Right kidney (tissue), 9 donors: Measurements from ENCODE around the gene ZNHIT3.
"Not testable (repeated sequence)": the region's sequence is repeated elsewhere in the genome, so short reads cannot be mapped to it uniquely, and the experiment has no call there.

Source experiments
- DNase-seq: peaks from one replicate; pipeline ENCODE4 v3.0.0-alpha.2; 2016
- long read RNA-seq, 8 donors: transcript quantifications; one replicate each; lab custom pipeline, GENCODE V29; 2026

The ZNHIT3 gene
- long read RNA-seq, donor 1, full-length matches to known transcripts, result 58 of 58 reads
- long read RNA-seq, donor 1, partial matches to known transcripts, result 0 of 58 reads
- long read RNA-seq, donor 1, other reads (novel, unspliced or antisense), result 0 of 58 reads
- long read RNA-seq, donor 2, transcript ZNHIT3-208 (4 exons, 926 nt), result minor isoform, 6 of 37 reads
- long read RNA-seq, donor 2, transcript ZNHIT3-204 (5 exons, 951 nt), result major isoform, 27 of 37 reads
- long read RNA-seq, donor 2, partial matches to known transcripts, result 0 of 37 reads
- long read RNA-seq, donor 2, other reads (novel, unspliced or antisense), result 0 of 37 reads
- long read RNA-seq, donor 3, transcript ZNHIT3-204 (5 exons, 951 nt), result major isoform, 17 of 87 reads
- long read RNA-seq, donor 3, partial matches to known transcripts, result 63 of 87 reads
- long read RNA-seq, donor 3, other reads (novel, unspliced or antisense), result 0 of 87 reads
- long read RNA-seq, donor 4, full-length matches to known transcripts, result 25 of 31 reads
- long read RNA-seq, donor 4, partial matches to known transcripts, result 6 of 31 reads
- long read RNA-seq, donor 4, other reads (novel, unspliced or antisense), result 0 of 31 reads
- long read RNA-seq, donor 5, full-length matches to known transcripts, result 56 of 199 reads
- long read RNA-seq, donor 5, partial matches to known transcripts, result 143 of 199 reads
- long read RNA-seq, donor 5, other reads (novel, unspliced or antisense), result 0 of 199 reads
- long read RNA-seq, donor 6, transcript ZNHIT3-208 (4 exons, 926 nt), result minor isoform, 7 of 117 reads
- long read RNA-seq, donor 6, transcript ZNHIT3-204 (5 exons, 951 nt), result major isoform, 20 of 117 reads
- long read RNA-seq, donor 6, partial matches to known transcripts, result 86 of 117 reads
- long read RNA-seq, donor 6, other reads (novel, unspliced or antisense), result 0 of 117 reads
- long read RNA-seq, donor 7, result 0 reads
- long read RNA-seq, donor 8, full-length matches to known transcripts, result 35 of 142 reads
- long read RNA-seq, donor 8, partial matches to known transcripts, result 107 of 142 reads
- long read RNA-seq, donor 8, other reads (novel, unspliced or antisense), result 0 of 142 reads

- DNase-seq, result peak; percentile 73
Measured at GRCh38 chr17:36486204-36487194, at the start of gene ZNHIT3. Gene ZNHIT3 (plus strand): TSS chr17:36486681. CDS start chr17:36486700, 19 bp downstream.

GRCh38 chr17:36441792-36442191 lies 44.7 kb upstream of the ZNHIT3 start:
- DNase-seq, result not testable (repeated sequence)

GRCh38 chr17:36443777-36444176 lies 42.7 kb upstream of the ZNHIT3 start:
- no peak for DNase-seq

- not testable (repeated sequence) for DNase-seq
Measured at GRCh38 chr17:36449997-36450396, 36.5 kb upstream of the ZNHIT3 start.

GRCh38 chr17:36452888-36453287 lies 33.6 kb upstream of the ZNHIT3 start:
- DNase-seq, result not testable (repeated sequence)

GRCh38 chr17:36457701-36458100 lies 28.8 kb upstream of the ZNHIT3 start:
- not testable (repeated sequence) for DNase-seq

- DNase-seq, result no peak
Measured at GRCh38 chr17:36459045-36459444, 27.4 kb upstream of the ZNHIT3 start.

GRCh38 chr17:36459601-36460000 lies 26.9 kb upstream of the ZNHIT3 start:
- no peak for DNase-seq

GRCh38 chr17:36460265-36460937 lies 26.1 kb upstream of the ZNHIT3 start:
- DNase-seq, result no peak

- no peak for DNase-seq
Measured at GRCh38 chr17:36461330-36462110, 25.0 kb upstream of the ZNHIT3 start.

GRCh38 chr17:36463916-36464764 lies 22.3 kb upstream of the ZNHIT3 start:
- DNase-seq, result peak; percentile 55

GRCh38 chr17:36464765-36465088 lies 21.8 kb upstream of the ZNHIT3 start:
- no peak for DNase-seq

- DNase-seq, result no peak
Measured at GRCh38 chr17:36468903-36469635, 17.4 kb upstream of the ZNHIT3 start.

- no peak for DNase-seq
Measured at GRCh38 chr17:36469733-36470132, 16.7 kb upstream of the ZNHIT3 start.

- no peak for DNase-seq
Measured at GRCh38 chr17:36470499-36470898, 16.0 kb upstream of the ZNHIT3 start.

GRCh38 chr17:36474571-36474970 lies 11.9 kb upstream of the ZNHIT3 start:
- DNase-seq, result no peak

GRCh38 chr17:36475346-36475970 lies 11.0 kb upstream of the ZNHIT3 start:
- no peak for DNase-seq

GRCh38 chr17:36481829-36482228 lies 4.7 kb upstream of the ZNHIT3 start:
- no peak for DNase-seq
